Measurements from ENCODE around the gene PPFIBP2.

Gene PPFIBP2

GRCh38 chr11:7486098-7486780, 27.6 kb upstream of the PPFIBP2 start:
- H3K27ac ChIP-seq (ENCODE audit: insufficient read depth, low read length, poor library complexity, severe bottlenecking): no peak overlapping the region
- H3K27me3 ChIP-seq (replicated peaks; ENCODE audit: control insufficient read depth, insufficient read depth, low read length, poor library complexity, severe bottlenecking): no peaks in the 10 kb centered on the region
- H3K36me3 ChIP-seq (ENCODE audit: control insufficient read depth, insufficient read depth, low read length): no peaks in the 10 kb centered on the region
- no peaks in the 10 kb centered on the region for H3K4me1 ChIP-seq (ENCODE audit: control insufficient read depth, insufficient read depth, low read length, poor library complexity, severe bottlenecking)
- no peak overlapping the region for H3K4me3 ChIP-seq (ENCODE audit: insufficient read depth, low read depth, low read length, poor library complexity, severe bottlenecking)
- H3K9me3 ChIP-seq (ENCODE audit: control insufficient read depth, low read length): no peaks in the 10 kb centered on the region
- no peak for DNase-seq

- H3K27ac ChIP-seq (ENCODE audit: insufficient read depth, low read length, poor library complexity, severe bottlenecking): no peak overlapping the region
- H3K4me3 ChIP-seq (ENCODE audit: insufficient read depth, low read depth, low read length, poor library complexity, severe bottlenecking): no peak overlapping the region
- no peak for DNase-seq
- H3K36me3 ChIP-seq (ENCODE audit: control insufficient read depth, insufficient read depth, low read length): no peaks in the 10 kb centered on the region
- no peaks in the 10 kb centered on the region for H3K27me3 ChIP-seq (replicated peaks; ENCODE audit: control insufficient read depth, insufficient read depth, low read length, poor library complexity, severe bottlenecking)
- H3K9me3 ChIP-seq (ENCODE audit: control insufficient read depth, low read length): no peaks in the 10 kb centered on the region
- H3K4me1 ChIP-seq (ENCODE audit: control insufficient read depth, insufficient read depth, low read length, poor library complexity, severe bottlenecking): no peaks in the 10 kb centered on the region
Observed at GRCh38 chr11:7486781-7487140, 27.0 kb upstream of the PPFIBP2 start.

- Histone ChIP-seq H3K36me3 (ENCODE audit: control insufficient read depth, insufficient read depth, low read length) (no peaks in the 10 kb centered on the region), H3K27me3 (replicated peaks; ENCODE audit: control insufficient read depth, insufficient read depth, low read length, poor library complexity, severe bottlenecking) (peaks cover 2% of the 10 kb centered on the region), H3K9me3 (ENCODE audit: control insufficient read depth, low read length) (no peaks in the 10 kb centered on the region), H3K4me1 (ENCODE audit: control insufficient read depth, insufficient read depth, low read length, poor library complexity, severe bottlenecking) (no peaks in the 10 kb centered on the region), H3K4me3 (ENCODE audit: insufficient read depth, low read depth, low read length, poor library complexity, severe bottlenecking) (no peak overlapping the region), H3K27ac (ENCODE audit: insufficient read depth, low read length, poor library complexity, severe bottlenecking) (no peak overlapping the region)
- no peak for DNase-seq
Observed at GRCh38 chr11:7487360-7487759, 26.4 kb upstream of the PPFIBP2 start.

GRCh38 chr11:7488681-7489080, 25.1 kb upstream of the PPFIBP2 start:
- DNase-seq: no peak
- H3K9me3 ChIP-seq (ENCODE audit: control insufficient read depth, low read length): no peaks in the 10 kb centered on the region
- H3K4me1 ChIP-seq (ENCODE audit: control insufficient read depth, insufficient read depth, low read length, poor library complexity, severe bottlenecking): no peaks in the 10 kb centered on the region
- H3K27me3 ChIP-seq (replicated peaks; ENCODE audit: control insufficient read depth, insufficient read depth, low read length, poor library complexity, severe bottlenecking): peaks cover 2% of the 10 kb centered on the region
- H3K27ac ChIP-seq (ENCODE audit: insufficient read depth, low read length, poor library complexity, severe bottlenecking): no peak overlapping the region
- no peaks in the 10 kb centered on the region for H3K36me3 ChIP-seq (ENCODE audit: control insufficient read depth, insufficient read depth, low read length)
- no peak overlapping the region for H3K4me3 ChIP-seq (ENCODE audit: insufficient read depth, low read depth, low read length, poor library complexity, severe bottlenecking)

GRCh38 chr11:7489376-7489775, 24.4 kb upstream of the PPFIBP2 start:
- Histone ChIP-seq H3K36me3 (ENCODE audit: control insufficient read depth, insufficient read depth, low read length) (no peaks in the 10 kb centered on the region), H3K9me3 (ENCODE audit: control insufficient read depth, low read length) (no peaks in the 10 kb centered on the region), H3K27ac (ENCODE audit: insufficient read depth, low read length, poor library complexity, severe bottlenecking) (no peak overlapping the region), H3K4me1 (ENCODE audit: control insufficient read depth, insufficient read depth, low read length, poor library complexity, severe bottlenecking) (no peaks in the 10 kb centered on the region), H3K4me3 (ENCODE audit: insufficient read depth, low read depth, low read length, poor library complexity, severe bottlenecking) (no peak overlapping the region), H3K27me3 (replicated peaks; ENCODE audit: control insufficient read depth, insufficient read depth, low read length, poor library complexity, severe bottlenecking) (peaks cover 2% of the 10 kb centered on the region)
- DNase-seq: no peak

GRCh38 chr11:7490054-7490453, 23.7 kb upstream of the PPFIBP2 start:
- Histone ChIP-seq H3K36me3 (ENCODE audit: control insufficient read depth, insufficient read depth, low read length) (no peaks in the 10 kb centered on the region), H3K27ac (ENCODE audit: insufficient read depth, low read length, poor library complexity, severe bottlenecking) (no peak overlapping the region), H3K4me1 (ENCODE audit: control insufficient read depth, insufficient read depth, low read length, poor library complexity, severe bottlenecking) (no peaks in the 10 kb centered on the region), H3K4me3 (ENCODE audit: insufficient read depth, low read depth, low read length, poor library complexity, severe bottlenecking) (no peak overlapping the region), H3K27me3 (replicated peaks; ENCODE audit: control insufficient read depth, insufficient read depth, low read length, poor library complexity, severe bottlenecking) (peaks cover 2% of the 10 kb centered on the region), H3K9me3 (ENCODE audit: control insufficient read depth, low read length) (no peaks in the 10 kb centered on the region)
- DNase-seq: no peak

GRCh38 chr11:7490535-7490934, 23.3 kb upstream of the PPFIBP2 start:
- Histone ChIP-seq H3K27me3 (replicated peaks; ENCODE audit: control insufficient read depth, insufficient read depth, low read length, poor library complexity, severe bottlenecking) (peaks cover 2% of the 10 kb centered on the region), H3K27ac (ENCODE audit: insufficient read depth, low read length, poor library complexity, severe bottlenecking) (no peak overlapping the region), H3K36me3 (ENCODE audit: control insufficient read depth, insufficient read depth, low read length) (no peaks in the 10 kb centered on the region), H3K4me1 (ENCODE audit: control insufficient read depth, insufficient read depth, low read length, poor library complexity, severe bottlenecking) (no peaks in the 10 kb centered on the region), H3K9me3 (ENCODE audit: control insufficient read depth, low read length) (no peaks in the 10 kb centered on the region), H3K4me3 (ENCODE audit: insufficient read depth, low read depth, low read length, poor library complexity, severe bottlenecking) (no peak overlapping the region)
- no peak for DNase-seq

GRCh38 chr11:7492253-7492652, 21.5 kb upstream of the PPFIBP2 start:
- Histone ChIP-seq H3K36me3 (ENCODE audit: control insufficient read depth, insufficient read depth, low read length) (no peaks in the 10 kb centered on the region), H3K27ac (ENCODE audit: insufficient read depth, low read length, poor library complexity, severe bottlenecking) (no peak overlapping the region), H3K4me1 (ENCODE audit: control insufficient read depth, insufficient read depth, low read length, poor library complexity, severe bottlenecking) (no peaks in the 10 kb centered on the region), H3K27me3 (replicated peaks; ENCODE audit: control insufficient read depth, insufficient read depth, low read length, poor library complexity, severe bottlenecking) (peaks cover 2% of the 10 kb centered on the region), H3K4me3 (ENCODE audit: insufficient read depth, low read depth, low read length, poor library complexity, severe bottlenecking) (no peak overlapping the region), H3K9me3 (ENCODE audit: control insufficient read depth, low read length) (no peaks in the 10 kb centered on the region)
- DNase-seq: no peak

- Histone ChIP-seq H3K4me3 (ENCODE audit: insufficient read depth, low read depth, low read length, poor library complexity, severe bottlenecking) (no peak overlapping the region), H3K9me3 (ENCODE audit: control insufficient read depth, low read length) (no peaks in the 10 kb centered on the region), H3K27ac (ENCODE audit: insufficient read depth, low read length, poor library complexity, severe bottlenecking) (no peak overlapping the region), H3K4me1 (ENCODE audit: control insufficient read depth, insufficient read depth, low read length, poor library complexity, severe bottlenecking) (no peaks in the 10 kb centered on the region), H3K27me3 (replicated peaks; ENCODE audit: control insufficient read depth, insufficient read depth, low read length, poor library complexity, severe bottlenecking) (peaks cover 2% of the 10 kb centered on the region), H3K36me3 (ENCODE audit: control insufficient read depth, insufficient read depth, low read length) (no peaks in the 10 kb centered on the region)
- DNase-seq: no peak
Observed at GRCh38 chr11:7493670-7494069, 20.1 kb upstream of the PPFIBP2 start.

GRCh38 chr11:7494086-7494745, 19.6 kb upstream of the PPFIBP2 start:
- H3K4me1 ChIP-seq (ENCODE audit: control insufficient read depth, insufficient read depth, low read length, poor library complexity, severe bottlenecking): no peaks in the 10 kb centered on the region
- H3K27me3 ChIP-seq (replicated peaks; ENCODE audit: control insufficient read depth, insufficient read depth, low read length, poor library complexity, severe bottlenecking): peaks cover 2% of the 10 kb centered on the region
- no peaks in the 10 kb centered on the region for H3K36me3 ChIP-seq (ENCODE audit: control insufficient read depth, insufficient read depth, low read length)
- no peak for DNase-seq
- H3K4me3 ChIP-seq (ENCODE audit: insufficient read depth, low read depth, low read length, poor library complexity, severe bottlenecking): no peak overlapping the region
- no peak overlapping the region for H3K27ac ChIP-seq (ENCODE audit: insufficient read depth, low read length, poor library complexity, severe bottlenecking)
- no peaks in the 10 kb centered on the region for H3K9me3 ChIP-seq (ENCODE audit: control insufficient read depth, low read length)

Measured in effector memory CD4-positive, alpha-beta T cell (primary cell).